Measurements from ENCODE around the gene PTBP1. TPM values are rescaled to one million over a fixed set of nuclear protein-coding genes. Genes with fewer than 3 reads are reported as not detected.

Gene PTBP1
- total and polyA plus RNA-seq, 4 donors = 51.3 to 152 (median 114) TPM

- Histone ChIP-seq H3K4me1 (ENCODE audit: control insufficient read depth, insufficient read depth, low read length) (peaks cover 10% of the 10 kb centered on the region), H3K4me3 (ENCODE audit: low read depth, low read length) (no peak within 1 kb of the TSS), H3K27ac (ENCODE audit: low read depth, low read length) (no peak within 1 kb of the TSS), H3K36me3 (ENCODE audit: control insufficient read depth, insufficient read depth, low read length) (peaks cover 3% of the 10 kb centered on the region), H3K27me3 (ENCODE audit: control insufficient read depth, insufficient read depth, low read length) (peaks cover 40% of the 10 kb centered on the region), H3K9me3 (ENCODE audit: control insufficient read depth, insufficient read depth, low read length) (no peaks in the 10 kb centered on the region)
- DNase-seq (ENCODE audit: low read depth in 4 of 6, low spot score in 6 of 6) = no peak
- WGBS (ENCODE audit: insufficient coverage) = 46% methylated on average over 17 of the region's 24 CpGs
Observed at GRCh38 chr19:858868-859843, 61.9 kb downstream of the PTBP1 start, which contains the start of gene CFD. Gene CFD, plus strand, starts transcription at chr19:859664. Its CDS starts 26 bp downstream, at chr19:859690.

GRCh38 chr19:861141-861755 lies 64.0 kb downstream of the PTBP1 start:
- 61% methylated on average over 23 of the region's 35 CpGs for whole genome bisulfite sequencing (ENCODE audit: insufficient coverage)
- no peak for DNase-seq (ENCODE audit: low read depth in 4 of 6, low spot score in 6 of 6)
- peaks cover 40% of the 10 kb centered on the region for H3K27me3 ChIP-seq (ENCODE audit: control insufficient read depth, insufficient read depth, low read length)
- peaks cover 20% of the 10 kb centered on the region for H3K36me3 ChIP-seq (ENCODE audit: control insufficient read depth, insufficient read depth, low read length)
- no peak overlapping the region for H3K4me3 ChIP-seq (ENCODE audit: low read depth, low read length)
- H3K4me1 ChIP-seq (ENCODE audit: control insufficient read depth, insufficient read depth, low read length) = peaks cover 10% of the 10 kb centered on the region
- no peak overlapping the region for H3K27ac ChIP-seq (ENCODE audit: low read depth, low read length)
- H3K9me3 ChIP-seq (ENCODE audit: control insufficient read depth, insufficient read depth, low read length) = no peaks in the 10 kb centered on the region

Small RNAs within 50 kb of the gene (small RNA-seq; reads per million reads assigned to genes)
- gene MIR3187 (ENCODE audit: low replicate concordance) = not detected

Other genes starting within 250 kb of the PTBP1 start
- 100 to 1,000 TPM; 177 to 638 TPM for gene BSG, start 224.9 kb upstream of the PTBP1 start, total RNA-seq
- gene BSG, start 224.9 kb upstream of the PTBP1 start, polyA plus RNA-seq (ENCODE audit: insufficient read length in 2 of 2) = 100 to 1,000 TPM; 484 to 623 TPM
- gene HCN2, start 207.6 kb upstream of the PTBP1 start, total RNA-seq = 10 to 100 TPM in 1 of 2 donors, 1 to 10 TPM in 1; 8.6 to 35.7 TPM
- gene HCN2, start 207.6 kb upstream of the PTBP1 start, polyA plus RNA-seq (ENCODE audit: insufficient read length in 2 of 2) = 10 to 100 TPM; 82.5 to 85.8 TPM
- 10 to 100 TPM; 11.8 to 40.8 TPM for gene POLRMT, start 163.9 kb upstream of the PTBP1 start, total RNA-seq
- 10 to 100 TPM; 51.6 to 54.2 TPM for gene POLRMT, start 163.9 kb upstream of the PTBP1 start, polyA plus RNA-seq (ENCODE audit: insufficient read length in 2 of 2)
- gene FGF22, start 157.6 kb upstream of the PTBP1 start, total RNA-seq = 1 to 10 TPM in 1 of 2 donors, under 1 TPM in 1; 0.72 to 1.2 TPM
- gene FGF22, start 157.6 kb upstream of the PTBP1 start, polyA plus RNA-seq (ENCODE audit: insufficient read length in 2 of 2) = 1 to 10 TPM; 2.2 to 2.5 TPM
- 10 to 100 TPM; 13.4 to 20.3 TPM for gene RNF126, start 134.2 kb upstream of the PTBP1 start, total RNA-seq
- 10 to 100 TPM; 50.9 to 61.6 TPM for gene RNF126, start 134.2 kb upstream of the PTBP1 start, polyA plus RNA-seq (ENCODE audit: insufficient read length in 2 of 2)
- 10 to 100 TPM; 11.5 to 32.1 TPM for gene FSTL3, start 121.1 kb upstream of the PTBP1 start, total RNA-seq
- gene FSTL3, start 121.1 kb upstream of the PTBP1 start, polyA plus RNA-seq (ENCODE audit: insufficient read length in 2 of 2) = 10 to 100 TPM; 11.3 to 18.5 TPM
- 1 to 10 TPM in 1 of 2 donors, under 1 TPM in 1; 0.33 to 1.1 TPM for gene PRSS57, start 102.0 kb upstream of the PTBP1 start, total RNA-seq
- under 1 TPM in 1 of 2 donors, not detected in 1; 0.15 TPM for gene PRSS57, start 102.0 kb upstream of the PTBP1 start, polyA plus RNA-seq (ENCODE audit: insufficient read length in 2 of 2)
- gene PALM, start 88.5 kb upstream of the PTBP1 start, total RNA-seq = 10 to 100 TPM; 48.8 to 72.4 TPM
- gene PALM, start 88.5 kb upstream of the PTBP1 start, polyA plus RNA-seq (ENCODE audit: insufficient read length in 2 of 2) = 100 to 1,000 TPM; 237 to 260 TPM
- gene MISP, start 46.3 kb upstream of the PTBP1 start, total RNA-seq = under 1 TPM; 0.40 to 0.66 TPM
- gene MISP, start 46.3 kb upstream of the PTBP1 start, polyA plus RNA-seq (ENCODE audit: insufficient read length in 2 of 2) = under 1 TPM; 0.41 to 0.42 TPM
- 10 to 100 TPM; 26.1 to 29.3 TPM for gene PLPPR3, start 24.5 kb downstream of the PTBP1 start, total RNA-seq
- gene PLPPR3, start 24.5 kb downstream of the PTBP1 start, polyA plus RNA-seq (ENCODE audit: insufficient read length in 2 of 2) = 100 to 1,000 TPM; 201 to 245 TPM
- gene AZU1, start 30.4 kb downstream of the PTBP1 start, total RNA-seq = 10 to 100 TPM in 1 of 2 donors, 1 to 10 TPM in 1; 2.0 to 14.2 TPM
- gene AZU1, start 30.4 kb downstream of the PTBP1 start, polyA plus RNA-seq (ENCODE audit: insufficient read length in 2 of 2) = 1 to 10 TPM; 3.0 to 3.6 TPM
- gene PRTN3, start 43.5 kb downstream of the PTBP1 start, total RNA-seq = 10 to 100 TPM in 1 of 2 donors, 1 to 10 TPM in 1; 3.8 to 37.1 TPM
- gene PRTN3, start 43.5 kb downstream of the PTBP1 start, polyA plus RNA-seq (ENCODE audit: insufficient read length in 2 of 2) = under 1 TPM; 0.41 to 0.72 TPM
- gene ELANE, start 54.9 kb downstream of the PTBP1 start, total RNA-seq = 10 to 100 TPM in 1 of 2 donors, under 1 TPM in 1; 0.99 to 23.5 TPM
- gene ELANE, start 54.9 kb downstream of the PTBP1 start, polyA plus RNA-seq (ENCODE audit: insufficient read length in 2 of 2) = under 1 TPM in 1 of 2 donors, not detected in 1; 0.18 TPM
- gene CFD, start 62.2 kb downstream of the PTBP1 start, total RNA-seq = 1 to 10 TPM; 4.2 to 6.5 TPM
- gene CFD, start 62.2 kb downstream of the PTBP1 start, polyA plus RNA-seq (ENCODE audit: insufficient read length in 2 of 2) = 1 to 10 TPM; 2.8 to 5.1 TPM
- 10 to 100 TPM; 20.3 to 20.4 TPM for gene MED16, start 95.7 kb downstream of the PTBP1 start, total RNA-seq
- gene MED16, start 95.7 kb downstream of the PTBP1 start, polyA plus RNA-seq (ENCODE audit: insufficient read length in 2 of 2) = 10 to 100 TPM; 56.5 to 66.1 TPM
- gene RNU6-9, start 96.0 kb downstream of the PTBP1 start, total RNA-seq = not detected
- gene RNU6-9, start 96.0 kb downstream of the PTBP1 start, polyA plus RNA-seq (ENCODE audit: insufficient read length in 2 of 2) = not detected
- gene R3HDM4, start 115.8 kb downstream of the PTBP1 start, total RNA-seq = 10 to 100 TPM; 20.9 to 23.6 TPM
- gene R3HDM4, start 115.8 kb downstream of the PTBP1 start, polyA plus RNA-seq (ENCODE audit: insufficient read length in 2 of 2) = 10 to 100 TPM; 71.6 to 72.2 TPM
- 1 to 10 TPM in 1 of 2 donors, under 1 TPM in 1; 0.50 to 2.1 TPM for gene KISS1R, start 119.9 kb downstream of the PTBP1 start, total RNA-seq
- 1 to 10 TPM; 2.3 to 2.7 TPM for gene KISS1R, start 119.9 kb downstream of the PTBP1 start, polyA plus RNA-seq (ENCODE audit: insufficient read length in 2 of 2)
- 10 to 100 TPM in 1 of 2 donors, 1 to 10 TPM in 1; 4.8 to 14.8 TPM for gene ARID3A, start 128.6 kb downstream of the PTBP1 start, total RNA-seq
- 10 to 100 TPM in 1 of 2 donors, 1 to 10 TPM in 1; 7.2 to 10.5 TPM for gene ARID3A, start 128.6 kb downstream of the PTBP1 start, polyA plus RNA-seq (ENCODE audit: insufficient read length in 2 of 2)
- 10 to 100 TPM; 37.4 to 41.7 TPM for gene WDR18, start 186.9 kb downstream of the PTBP1 start, total RNA-seq
- 10 to 100 TPM; 58.3 to 64.0 TPM for gene WDR18, start 186.9 kb downstream of the PTBP1 start, polyA plus RNA-seq (ENCODE audit: insufficient read length in 2 of 2)
- under 1 TPM; 0.22 to 0.30 TPM for gene GRIN3B, start 203.0 kb downstream of the PTBP1 start, total RNA-seq
- gene GRIN3B, start 203.0 kb downstream of the PTBP1 start, polyA plus RNA-seq (ENCODE audit: insufficient read length in 2 of 2) = 1 to 10 TPM; 1.3 to 1.5 TPM
- gene TMEM259, start 223.7 kb downstream of the PTBP1 start, total RNA-seq = 10 to 100 TPM; 32.7 to 97.4 TPM
- gene TMEM259, start 223.7 kb downstream of the PTBP1 start, polyA plus RNA-seq (ENCODE audit: insufficient read length in 2 of 2) = 100 to 1,000 TPM; 163 to 191 TPM
- gene RNU6-2, start 224.1 kb downstream of the PTBP1 start, total RNA-seq = not detected
- not detected for gene RNU6-2, start 224.1 kb downstream of the PTBP1 start, polyA plus RNA-seq (ENCODE audit: insufficient read length in 2 of 2)
- 10 to 100 TPM; 26.3 to 43.4 TPM for gene CNN2, start 229.2 kb downstream of the PTBP1 start, total RNA-seq
- gene CNN2, start 229.2 kb downstream of the PTBP1 start, polyA plus RNA-seq (ENCODE audit: insufficient read length in 2 of 2) = 10 to 100 TPM; 35.7 to 40.3 TPM
- 10 to 100 TPM in 1 of 2 donors, 1 to 10 TPM in 1; 9.4 to 14.5 TPM for gene ABCA7, start 242.7 kb downstream of the PTBP1 start, total RNA-seq
- 10 to 100 TPM; 16.8 to 23.7 TPM for gene ABCA7, start 242.7 kb downstream of the PTBP1 start, polyA plus RNA-seq (ENCODE audit: insufficient read length in 2 of 2)